GM21576 (cell line): ENCODE measurements around the gene ESRRB.

Experiments used
- ATAC-seq: cut with Tn5 transposase; IDR thresholded peaks from one replicate; pipeline ENCODE4 v1.9.1; 2021; ENCODE audit warnings: mild to moderate bottlenecking, moderate library complexity; ENCODE audit not compliant: unreplicated experiment

ESRRB gene

DNA sequence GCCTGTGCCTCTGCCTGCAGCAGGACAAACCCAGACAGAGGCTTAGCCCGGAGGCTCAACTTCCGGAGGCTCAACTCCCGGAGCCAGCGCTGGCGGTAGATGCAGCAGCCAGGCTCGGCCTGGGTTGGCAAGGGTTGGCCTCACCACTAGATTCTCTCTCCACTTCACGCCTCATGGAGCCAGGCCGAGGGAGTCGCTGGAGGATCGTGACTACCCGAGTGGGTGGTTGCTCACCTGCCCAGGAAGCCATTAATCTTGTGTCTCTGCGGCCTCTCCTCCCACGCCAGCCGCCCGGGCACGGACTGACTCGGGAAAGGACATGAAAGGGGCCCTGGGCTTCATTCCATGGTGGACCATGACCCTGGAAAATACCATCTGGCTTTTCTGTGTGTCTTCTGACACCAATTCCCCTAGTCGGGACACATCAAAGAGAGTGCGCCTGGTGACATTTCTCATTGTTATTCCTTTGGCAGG lies 20.8 kb downstream of the ESRRB start:
- no peak for ATAC-seq

DNA sequence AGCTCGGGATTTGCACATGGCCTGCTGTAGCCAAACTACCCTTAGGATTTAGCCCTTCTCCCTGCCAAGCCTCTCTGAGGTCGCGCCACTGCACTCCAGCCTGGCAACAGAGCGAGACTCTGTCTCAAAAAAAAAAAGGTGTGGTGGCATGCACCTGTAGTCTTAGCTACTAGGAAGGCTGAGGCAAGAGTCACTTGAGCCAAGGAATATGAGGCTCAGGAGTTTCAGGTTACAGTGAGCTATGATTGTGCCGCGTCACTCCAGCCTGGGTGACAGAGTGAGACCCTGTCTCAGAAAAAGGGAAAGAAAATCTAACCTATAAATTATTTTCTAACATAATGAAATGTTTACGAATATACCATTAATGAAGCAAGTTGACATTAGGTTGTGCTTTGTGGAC lies 29.7 kb downstream of the ESRRB start:
- ATAC-seq: no peak

DNA sequence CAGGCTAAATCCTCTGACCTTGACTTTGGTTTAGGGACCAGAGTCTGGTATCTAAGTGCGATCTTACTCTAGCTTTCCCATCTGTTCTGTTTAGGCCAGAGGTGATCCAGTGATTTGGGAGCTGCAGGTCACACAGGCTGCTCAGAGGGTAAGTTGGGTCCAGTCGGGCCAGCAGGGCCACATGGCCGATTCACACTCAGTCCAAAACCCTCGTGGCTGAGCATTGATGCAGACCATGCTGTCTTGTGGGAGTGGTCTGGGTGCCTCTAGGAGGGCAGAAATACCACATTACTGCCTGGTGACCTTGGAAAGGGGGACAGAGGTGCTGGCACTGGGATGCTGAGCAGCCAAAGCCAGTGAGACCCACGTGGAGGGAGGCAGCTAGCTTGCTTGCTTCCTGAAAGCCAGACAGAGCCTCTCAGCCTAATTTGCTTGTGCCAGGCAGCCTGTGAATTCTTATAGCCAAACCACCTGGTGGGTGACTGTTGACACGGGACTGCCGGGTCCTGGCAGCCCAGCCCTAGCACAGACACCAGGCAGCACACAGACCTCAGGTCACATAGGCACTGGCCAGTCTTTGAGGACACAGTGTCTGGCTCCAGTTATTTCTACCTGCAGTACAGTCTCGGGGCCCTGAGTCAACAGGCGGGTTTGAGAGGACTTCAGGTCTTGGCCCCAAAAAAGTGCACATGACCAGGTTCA lies 31.7 kb downstream of the ESRRB start:
- ATAC-seq: no peak

DNA sequence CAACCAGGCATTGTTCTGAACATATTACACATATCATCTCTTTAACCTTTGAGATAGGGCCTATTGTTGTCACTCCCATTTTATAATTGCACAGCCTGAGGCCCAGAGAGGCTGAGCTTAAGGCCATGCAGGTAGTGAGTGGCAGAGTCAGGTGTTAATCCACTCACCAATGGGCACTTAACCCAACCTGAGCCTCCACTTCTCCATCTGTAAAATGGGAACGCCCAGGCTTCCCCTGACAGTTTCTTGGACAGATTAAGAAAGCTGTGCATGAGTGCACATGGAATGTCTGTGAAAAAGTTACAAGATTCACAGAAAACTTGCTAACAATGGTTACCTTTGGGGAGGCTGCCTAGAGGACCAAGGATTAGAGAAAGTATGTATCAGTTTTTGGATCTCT lies 32.9 kb downstream of the ESRRB start:
- no peak for ATAC-seq

DNA sequence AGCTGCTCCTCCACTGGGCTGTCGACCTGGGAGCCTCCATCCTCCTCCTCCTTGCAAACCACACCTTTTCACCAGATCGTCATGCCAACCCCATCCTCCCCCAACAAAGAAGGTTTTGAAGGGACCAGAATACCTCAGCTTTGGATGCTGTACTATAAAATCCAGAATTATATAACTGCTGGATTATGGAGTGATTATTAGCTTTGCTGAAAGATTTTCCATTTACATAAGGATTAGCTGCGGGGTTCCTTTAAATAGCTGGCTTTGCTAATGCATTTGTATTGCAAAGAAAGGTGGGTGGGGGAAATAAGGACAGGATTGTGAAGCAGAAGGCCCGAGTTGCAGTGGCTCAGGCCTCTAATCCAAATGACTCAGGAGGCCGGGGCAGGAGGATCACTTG lies 36.6 kb downstream of the ESRRB start:
- no peak for ATAC-seq

DNA sequence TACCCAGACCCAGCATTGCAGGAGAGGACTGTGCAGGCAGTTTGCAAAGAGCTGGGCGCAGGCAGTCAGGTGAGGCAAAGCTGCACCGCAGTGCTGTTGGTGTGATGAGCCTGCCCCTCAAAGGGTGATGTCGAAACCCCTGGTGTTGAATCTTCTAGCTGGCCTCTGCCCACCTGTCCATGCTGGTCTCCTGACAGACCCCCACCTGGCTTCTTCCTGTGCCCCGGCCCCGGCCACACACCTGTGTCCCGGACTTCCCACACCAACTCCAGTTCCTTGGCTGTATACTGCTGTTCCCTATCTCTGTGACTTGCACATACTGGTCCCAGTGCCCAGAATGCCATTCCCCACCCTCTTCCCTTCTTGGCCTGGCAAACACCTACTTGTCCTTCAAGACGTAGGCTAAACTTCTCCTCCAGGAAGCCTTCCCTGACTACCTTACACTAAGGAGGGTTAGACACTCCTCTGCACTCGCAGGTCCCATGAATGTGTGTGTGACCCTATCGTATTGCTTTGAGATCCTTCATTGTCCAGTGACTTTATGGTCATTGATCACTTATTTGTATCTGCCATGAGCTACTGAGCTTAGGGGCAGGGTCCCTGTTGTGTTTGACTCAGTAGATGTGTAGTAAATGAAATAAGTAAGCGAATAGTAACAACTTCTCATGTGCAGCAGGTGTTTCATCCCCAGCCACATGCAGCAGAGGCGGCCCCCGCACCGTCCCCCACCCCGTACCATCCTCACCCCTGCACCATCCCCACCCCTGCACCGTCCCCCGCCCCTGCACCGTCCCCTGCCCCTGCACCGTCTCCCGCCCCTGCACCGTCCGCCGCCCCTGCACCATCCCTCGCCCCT lies 37.4 kb downstream of the ESRRB start:
- no peak for ATAC-seq

DNA sequence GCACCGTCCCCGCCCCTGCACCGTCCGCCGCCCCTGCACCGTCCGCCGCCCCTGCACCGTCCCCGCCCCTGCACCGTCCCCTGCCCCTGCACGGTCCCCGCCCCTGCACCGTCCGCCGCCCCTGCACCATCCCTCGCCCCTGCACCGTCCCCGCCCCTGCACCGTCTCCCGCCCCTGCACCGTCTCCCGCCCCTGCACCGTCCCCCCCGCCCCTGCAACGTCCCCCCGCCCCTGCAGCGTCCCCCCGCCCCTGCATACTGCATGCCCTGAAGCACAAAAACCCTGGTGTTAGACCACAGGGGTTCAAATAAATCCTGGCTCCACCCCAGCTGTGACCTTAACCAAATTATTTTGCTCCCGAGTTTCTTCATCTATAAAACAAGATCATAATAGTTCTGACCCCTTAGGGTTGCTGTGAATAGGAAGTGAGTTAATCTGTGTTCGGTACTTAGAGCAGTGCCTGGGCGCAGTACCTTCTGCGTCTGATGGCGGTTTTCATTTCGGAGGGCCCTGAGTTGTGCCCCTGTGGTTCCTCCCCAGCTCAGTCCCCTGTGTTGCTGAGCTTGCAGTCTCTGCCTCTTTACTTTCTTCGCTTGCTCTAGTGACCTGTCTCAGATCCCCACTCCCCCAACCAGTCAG lies 38.1 kb downstream of the ESRRB start:
- no peak for ATAC-seq

DNA sequence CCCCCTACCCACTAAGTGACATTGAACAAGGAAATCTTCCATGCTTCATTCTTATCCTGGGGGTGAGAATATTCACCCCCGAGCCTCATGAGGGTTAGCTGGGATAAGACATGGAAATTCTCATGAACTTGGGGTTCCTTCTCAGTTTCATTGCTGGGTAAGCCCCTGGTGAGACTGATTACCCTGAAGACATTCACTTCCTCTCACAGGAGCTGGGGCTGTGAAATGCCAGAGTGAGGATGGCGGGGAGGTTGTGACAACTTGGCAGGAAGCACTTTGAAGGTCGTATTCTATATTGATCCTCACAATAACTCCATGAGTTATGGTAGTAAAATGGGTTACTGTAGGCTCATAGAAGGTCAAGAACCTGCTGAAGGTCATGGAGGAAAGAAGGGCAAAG lies 43.5 kb downstream of the ESRRB start:
- ATAC-seq: no peak

DNA sequence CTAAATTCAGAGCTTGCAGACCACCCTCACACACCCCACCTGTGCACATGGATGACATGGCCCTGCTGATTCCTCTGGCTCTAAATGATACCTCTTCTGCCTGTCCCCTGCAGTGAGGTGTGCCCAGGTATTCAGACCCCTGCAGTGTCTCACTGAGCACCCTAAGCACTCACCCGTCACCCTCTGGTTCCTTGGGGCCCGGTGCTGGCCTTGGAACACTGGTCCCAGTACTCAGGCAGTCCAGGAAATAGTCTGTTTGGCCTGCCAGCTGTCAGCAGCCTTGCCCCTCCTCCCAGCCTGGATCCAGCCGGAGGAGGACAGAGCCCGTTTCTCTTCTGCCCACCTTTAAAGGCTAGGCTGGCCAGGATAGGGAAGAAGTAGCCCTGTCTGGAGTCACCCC lies 44.9 kb downstream of the ESRRB start:
- ATAC-seq: no peak

DNA sequence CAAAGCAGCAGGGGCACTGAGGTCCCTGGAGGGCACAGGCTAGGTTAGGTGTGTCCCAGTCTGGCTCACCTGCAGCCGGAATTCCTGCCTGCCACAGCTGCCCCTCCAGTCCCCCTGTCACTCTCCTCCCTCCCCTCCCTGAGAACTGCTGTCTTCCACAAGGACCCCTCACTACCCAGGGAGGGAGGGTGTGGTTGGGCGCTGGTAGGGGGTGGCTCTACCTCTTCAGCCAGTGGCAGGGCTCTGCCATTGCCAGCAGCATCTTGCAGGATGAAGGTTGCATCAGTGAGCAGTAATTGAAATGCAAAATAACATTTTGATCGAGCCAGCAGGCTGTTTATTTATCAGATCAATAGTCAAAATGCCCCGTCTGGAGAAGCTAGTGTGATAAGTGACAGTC lies 45.7 kb downstream of the ESRRB start:
- no peak for ATAC-seq

DNA sequence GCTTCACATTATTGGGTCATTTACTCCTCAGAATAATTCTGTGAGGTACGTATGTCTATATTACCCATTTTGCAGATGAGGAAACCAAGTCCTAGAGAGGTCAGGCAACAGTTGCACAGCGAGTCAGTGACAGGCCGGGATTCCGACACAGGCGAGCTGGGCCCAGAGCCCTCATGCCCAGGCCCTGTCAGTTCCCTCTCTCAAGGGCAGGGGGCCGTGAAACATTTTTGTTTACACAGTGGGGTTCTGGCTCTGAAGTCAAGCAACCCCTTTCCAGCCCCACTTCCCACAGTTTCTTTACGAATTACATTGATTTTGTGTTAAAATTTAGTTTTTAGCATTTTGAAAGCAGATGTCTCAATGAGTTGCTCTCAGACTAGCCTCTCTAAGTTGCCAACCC lies 46.7 kb downstream of the ESRRB start:
- ATAC-seq: no peak

DNA sequence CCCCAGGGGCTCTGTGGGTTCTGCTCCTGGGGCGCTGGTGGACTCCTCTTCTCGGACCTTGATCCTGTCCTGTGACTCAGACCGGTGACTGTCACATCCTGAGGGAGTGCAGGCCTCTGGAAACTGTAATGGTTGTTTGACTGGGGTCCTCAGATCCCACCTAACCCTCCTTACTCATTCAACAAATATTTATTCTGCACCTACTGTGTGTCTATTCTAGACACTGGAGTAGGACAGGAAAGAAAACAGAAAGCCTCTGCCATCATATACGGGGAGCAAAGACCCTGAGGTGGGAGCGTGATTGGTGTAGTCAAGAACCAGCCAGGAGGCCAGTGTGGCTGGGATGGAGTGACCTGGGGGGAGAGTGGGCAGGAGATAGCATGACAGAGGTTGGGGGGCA lies 47.6 kb downstream of the ESRRB start:
- ATAC-seq: no peak

DNA sequence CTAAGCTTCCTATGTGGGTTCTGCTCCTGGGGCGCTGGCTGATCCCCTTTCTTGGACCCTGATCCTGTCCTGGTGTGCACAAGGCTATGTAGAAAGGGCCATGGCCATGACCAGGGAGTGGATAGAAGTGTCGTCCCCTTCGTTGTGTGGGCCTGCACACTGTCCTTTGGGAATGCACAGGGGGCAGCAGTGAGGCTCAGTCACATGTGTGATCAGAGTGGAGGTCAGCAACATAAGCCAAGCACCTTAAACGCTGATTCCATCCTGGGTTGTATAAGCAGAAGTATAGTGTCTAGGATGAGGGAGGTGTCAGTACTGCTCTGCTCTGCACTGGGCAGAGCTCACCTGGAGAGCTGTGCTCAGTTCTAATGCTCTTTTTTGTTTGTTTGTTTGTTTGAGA lies 48.4 kb downstream of the ESRRB start:
- ATAC-seq: no peak

DNA sequence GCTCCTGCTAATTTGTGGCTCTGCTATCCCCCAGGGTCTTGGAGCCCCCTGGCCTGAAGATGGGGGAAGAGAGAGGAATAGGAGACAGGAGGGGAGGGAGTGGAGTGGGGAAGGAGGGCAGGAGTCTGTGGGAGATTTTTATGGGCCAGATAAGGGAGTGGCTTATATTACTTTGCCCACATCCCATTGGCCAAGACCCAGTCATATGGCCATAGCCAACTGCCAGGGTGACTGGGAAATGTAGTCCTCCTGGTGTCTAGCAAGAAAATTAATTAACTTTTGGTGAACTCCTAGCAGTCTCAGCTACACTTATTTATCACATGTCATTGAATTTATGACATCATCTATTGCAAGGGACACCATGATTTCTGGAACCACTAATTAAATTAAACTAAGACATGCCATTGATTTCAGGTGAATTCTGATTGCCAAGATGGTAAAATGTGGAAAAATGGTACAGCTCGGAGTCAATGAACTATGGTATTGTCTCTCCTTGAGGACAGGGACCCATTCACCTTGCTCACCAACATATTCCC lies 50.3 kb downstream of the ESRRB start:
- no peak for ATAC-seq

DNA sequence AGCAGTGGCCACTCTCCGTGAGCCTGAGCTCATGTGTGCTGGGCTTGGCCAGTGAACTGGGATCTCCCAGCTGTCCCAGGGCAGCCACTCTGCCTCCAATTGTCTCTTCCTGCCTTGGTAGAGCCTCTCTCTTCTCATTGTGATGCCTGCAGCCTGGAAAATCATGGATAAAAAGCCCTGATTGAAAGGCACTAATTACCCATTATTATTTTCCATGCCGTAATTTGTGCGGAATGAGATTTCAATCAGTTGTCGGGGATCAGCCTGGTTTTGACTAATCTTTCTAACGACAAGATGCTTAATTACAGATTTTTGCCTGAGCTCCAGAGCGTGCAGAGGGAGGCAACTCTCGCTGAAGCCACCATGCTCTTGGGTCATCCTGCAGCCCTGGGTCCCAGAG lies 52.7 kb downstream of the ESRRB start:
- no peak for ATAC-seq

DNA sequence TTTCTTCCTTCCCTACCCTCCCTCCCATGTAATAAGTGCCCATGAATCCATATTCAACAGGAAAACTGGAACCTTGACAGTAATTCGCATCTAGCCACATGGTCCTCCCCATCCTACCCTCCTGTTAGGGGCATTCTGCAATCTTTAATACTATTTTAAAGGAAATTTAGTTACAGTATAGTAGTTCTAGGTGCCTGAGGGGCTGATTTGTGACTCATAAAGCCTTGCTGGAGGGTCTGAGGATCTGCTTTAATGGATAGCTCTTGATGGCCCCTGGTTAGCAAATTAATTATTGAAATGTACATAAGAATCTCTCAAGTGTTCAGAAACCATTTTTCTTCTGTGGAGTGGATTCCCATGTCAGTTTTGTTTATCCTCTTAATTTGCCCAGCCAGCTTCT lies 54.1 kb downstream of the ESRRB start:
- ATAC-seq: no peak

DNA sequence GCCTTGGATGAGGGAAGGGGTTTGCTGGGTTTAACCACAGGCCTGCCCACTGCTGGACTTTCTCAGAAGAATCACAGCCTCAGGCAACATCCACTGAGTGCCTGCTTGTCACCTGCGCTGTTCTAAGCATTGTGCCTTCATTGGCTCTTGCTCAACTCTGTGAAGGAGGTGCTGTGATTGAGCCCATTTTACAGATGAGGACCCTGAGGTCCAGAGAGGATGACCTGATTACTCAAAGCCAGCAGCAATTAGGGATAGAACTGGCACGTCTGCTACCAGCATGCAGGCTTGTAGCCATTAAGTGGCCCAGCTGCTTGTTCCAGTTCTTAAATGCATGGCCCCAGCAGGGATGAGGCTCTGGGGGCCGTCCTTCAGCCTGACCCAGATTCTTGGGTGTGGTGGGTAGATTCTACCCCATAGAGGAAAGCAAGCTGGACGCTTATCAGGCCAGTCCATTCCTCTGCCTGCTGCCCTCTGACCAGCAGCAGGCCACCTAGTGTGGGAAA lies 54.6 kb downstream of the ESRRB start:
- ATAC-seq: no peak

DNA sequence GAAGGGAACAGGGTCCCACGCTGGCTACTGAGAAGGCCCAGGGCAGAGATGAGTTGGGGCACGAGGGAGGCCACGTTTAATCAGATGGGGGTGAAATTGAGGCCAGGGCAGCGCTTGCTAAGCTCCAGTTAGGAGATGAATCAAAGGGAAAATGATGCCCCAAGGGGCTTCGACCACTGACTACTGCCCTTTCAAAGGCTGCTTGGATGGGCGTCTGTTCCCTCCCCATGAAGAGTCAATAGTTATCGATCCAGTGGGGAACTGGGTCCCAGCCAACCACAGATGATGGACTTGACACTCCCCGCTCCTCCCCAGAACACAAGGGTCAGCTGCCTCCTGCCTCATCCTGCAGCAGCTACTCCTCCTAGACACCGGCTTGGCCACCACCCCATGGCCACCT lies 55.6 kb downstream of the ESRRB start:
- no peak for ATAC-seq

DNA sequence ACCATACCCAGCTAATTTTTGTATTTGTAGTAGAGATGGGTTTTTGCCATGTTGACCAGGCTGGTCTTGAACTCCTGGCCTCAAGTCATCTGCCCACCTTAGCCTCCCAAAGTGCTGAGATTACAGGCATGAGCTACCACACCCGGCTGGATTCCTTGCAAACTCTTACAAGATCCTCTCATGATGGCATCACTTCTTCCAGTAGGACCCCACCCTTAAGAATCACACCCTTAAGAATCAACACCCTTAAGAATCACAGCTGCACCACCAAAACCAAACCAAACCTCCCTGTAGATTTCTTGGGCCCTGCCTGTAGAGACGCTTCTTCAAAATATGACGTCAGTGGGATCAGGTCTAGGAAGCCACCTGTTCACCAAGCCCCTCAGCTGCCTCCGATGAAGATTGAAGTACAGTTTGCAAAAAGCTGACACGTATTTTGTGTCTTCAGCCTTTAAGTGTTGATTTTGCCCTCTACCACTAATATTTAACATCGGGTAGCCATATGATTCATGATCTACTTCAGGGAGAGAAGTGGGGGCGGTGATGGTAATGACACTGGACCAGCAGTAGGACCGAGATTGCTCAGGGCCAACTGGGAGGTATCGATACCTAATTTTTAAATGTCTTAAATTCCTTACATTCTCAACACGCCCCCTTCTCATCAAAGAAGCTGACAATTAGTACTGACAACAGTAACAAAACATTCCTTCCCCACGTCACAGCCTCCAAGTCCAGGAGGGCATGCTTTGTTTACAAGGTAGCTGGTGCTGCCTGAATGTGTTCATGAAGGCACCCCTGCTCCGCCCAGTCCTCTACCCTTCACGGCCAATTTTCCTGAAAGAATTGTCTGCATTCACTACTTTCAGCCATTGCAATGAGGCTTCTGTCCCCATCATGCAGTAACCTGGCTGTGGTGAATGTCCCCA lies 57.2 kb downstream of the ESRRB start:
- ATAC-seq: no peak

DNA sequence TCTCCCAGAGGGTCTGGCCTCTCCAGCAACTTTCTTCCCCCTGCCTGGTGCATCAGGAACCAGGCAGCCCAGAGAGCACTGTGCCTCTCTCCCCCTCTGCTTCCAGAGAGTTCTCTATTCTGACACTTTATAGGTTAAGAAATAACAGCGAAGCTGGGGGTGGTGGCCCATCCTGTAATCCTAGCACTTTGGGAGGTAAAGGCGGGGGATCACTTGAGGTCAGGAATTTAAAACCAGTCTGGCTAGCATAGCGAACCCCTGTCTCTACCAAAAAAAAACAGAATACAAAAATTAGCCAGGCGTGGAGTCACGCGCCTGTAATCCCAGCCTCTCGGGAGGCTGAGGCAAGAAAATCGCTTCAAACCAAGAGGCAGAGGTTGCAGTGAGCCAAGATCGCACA lies 58.3 kb downstream of the ESRRB start:
- no peak for ATAC-seq
